Measurements from ENCODE around the gene KCNK1. TPM values are rescaled to one million over a fixed set of nuclear protein-coding genes. Genes with fewer than 3 reads are reported as not detected.

Gene KCNK1
- total and polyA plus RNA-seq, 2 of the 4 experiments (the other 2 are of a cell fraction) = 0.90 to 1.6 TPM

DNA sequence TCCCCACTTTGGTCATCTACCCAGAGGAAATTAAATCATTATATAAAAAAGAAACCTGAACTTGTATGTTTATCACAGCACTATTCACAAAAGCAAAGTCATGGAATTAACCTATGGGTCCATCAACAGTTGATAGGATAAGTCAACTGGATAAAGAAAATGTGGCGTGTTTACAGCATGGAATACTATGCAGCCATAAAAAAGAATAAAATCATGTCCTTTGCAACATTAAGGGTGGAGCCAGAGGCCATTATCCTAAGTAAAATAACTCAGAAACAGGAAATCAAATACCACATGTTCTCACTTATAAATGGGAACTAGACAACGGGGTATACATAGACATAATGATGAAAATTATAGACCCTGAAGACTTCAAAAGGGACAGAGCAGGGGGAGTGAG lies 27.6 kb upstream of the KCNK1 start:
- H3K4me2 ChIP-seq (ENCODE audit: low read depth, low read length) = no peak overlapping the region
- H3K23ac ChIP-seq (ENCODE audit: low read depth, low read length) = no peak overlapping the region
- H3K56ac ChIP-seq (ENCODE audit: extremely low read depth, insufficient read depth, low read length) = no peak overlapping the region
- H2AK9ac ChIP-seq (replicated peaks; ENCODE audit: low read depth, low read length, poor library complexity) = no peak overlapping the region
- no peak overlapping the region for H2BK120ac ChIP-seq (ENCODE audit: low read depth, low read length)
- intact Hi-C loops (cut with micrococcal nuclease) (no loop called here), dilution Hi-C loops (cut with HindIII; ENCODE audit: low sequenced_read_pairs, unreplicated experiment) (no loop called here), in situ Hi-C loops (cut with MboI; ENCODE audit: low sequenced_read_pairs) (no loop called here)
- no peak overlapping the region for H2AK5ac ChIP-seq (ENCODE audit: low read depth, low read length)
- no peak overlapping the region for H2BK5ac ChIP-seq (ENCODE audit: low read depth, low read length, poor library complexity, severe bottlenecking)
- H4K91ac ChIP-seq (ENCODE audit: insufficient read depth, low read depth, low read length) = no peak overlapping the region
- no peak overlapping the region for H2AFZ ChIP-seq (replicated peaks; ENCODE audit: low read length, poor library complexity)
- POLR2A ChIA-PET (ENCODE audit: unreplicated experiment) = no interaction called here
- no peaks in the 10 kb centered on the region for H3K9me1 ChIP-seq (ENCODE audit: insufficient read depth, low read length)
- no peaks in the 10 kb centered on the region for H3K79me1 ChIP-seq (ENCODE audit: low read depth in 1 of 2, low read length in 2 of 2)
- DNase-seq (no peak), ATAC-seq (ENCODE audit: low read depth) (no peak)
- no peaks in the 10 kb centered on the region for H3K36me3 ChIP-seq (ENCODE audit: control insufficient read depth, insufficient read depth, low read length)
- no peak overlapping the region for H4K8ac ChIP-seq (ENCODE audit: low read depth in 2 of 2, low read length in 2 of 2)
- BruUV-seq (replicated peaks) = no TSS peak
- no peaks in the 10 kb centered on the region for H4K20me1 ChIP-seq (ENCODE audit: insufficient read depth, low read length)
- no peak overlapping the region for H4K5ac ChIP-seq (ENCODE audit: low read depth, low read length)
- H3K14ac ChIP-seq (replicated peaks; ENCODE audit: low read depth, low read length) = no peak overlapping the region
- no CpG with 5 or more reads among the region's 2 CpGs for WGBS, 2 experiments (ENCODE audit: extremely low coverage in 2 of 2, insufficient read length in 1 of 2)
- no peaks in the 10 kb centered on the region for H3K4me1 ChIP-seq (ENCODE audit: control insufficient read depth, insufficient read depth, low read length)
- H3K9ac ChIP-seq (ENCODE audit: low read depth, low read length) = no peak overlapping the region
- H3K4me3 ChIP-seq (ENCODE audit: insufficient read depth, low read depth, low read length) = no peak overlapping the region
- no peak for TF ChIP-seq MAFK (IDR thresholded peaks at IDR 0.05; ENCODE audit: low read depth, low read length)
- TF ChIP-seq MAZ (IDR thresholded peaks at IDR 0.05; ENCODE audit: borderline replicate concordance, low read depth, low read length) = no peak
- no peak for TF ChIP-seq CEBPB (IDR thresholded peaks at IDR 0.05; ENCODE audit: low read depth, low read length)
- no peak for TF ChIP-seq POLR2A (IDR thresholded peaks at IDR 0.05; ENCODE audit: low read depth, low read length)
- TF ChIP-seq RAD21 (IDR thresholded peaks at IDR 0.05; ENCODE audit: low read length) = no peak
- TF ChIP-seq FOS (IDR thresholded peaks at IDR 0.05; ENCODE audit: low read depth, low read length) = no peak
- TF ChIP-seq CHD1 (IDR thresholded peaks at IDR 0.05; ENCODE audit: low read depth, low read length) = no peak
- TF ChIP-seq MXI1 (IDR thresholded peaks at IDR 0.05; ENCODE audit: borderline replicate concordance, low read depth, low read length) = no peak
- no peak for TF ChIP-seq RFX5 (IDR thresholded peaks at IDR 0.05; ENCODE audit: low read depth, low read length)
- TF ChIP-seq NFE2L2 (IDR thresholded peaks at IDR 0.05; ENCODE audit: low read depth, low read length) = no peak
- TF ChIP-seq USF2 (IDR thresholded peaks at IDR 0.05; ENCODE audit: low read depth, low read length) = no peak
- no peak for TF ChIP-seq CTCF (conservative IDR thresholded peaks at IDR 0.05; ENCODE audit: low read depth, low read length)
- H3K18ac ChIP-seq (ENCODE audit: low read depth, low read length) = no peak overlapping the region
- H3K27ac ChIP-seq (ENCODE audit: insufficient read depth, low read length) = no peak overlapping the region
- CTCF ChIA-PET = no interaction called here
- no peak overlapping the region for H2BK20ac ChIP-seq (ENCODE audit: low read depth, low read length)
- no peak overlapping the region for H2BK15ac ChIP-seq (ENCODE audit: low read depth, low read length)
- H3K9me3 ChIP-seq (ENCODE audit: control insufficient read depth, insufficient read depth, low read length) = peaks cover 8% of the 10 kb centered on the region; the same call in 1 of the 2 replicates
- H3K27me3 ChIP-seq (ENCODE audit: control insufficient read depth, insufficient read depth, low read length) = no peaks in the 10 kb centered on the region
- no peak overlapping the region for H3K4ac ChIP-seq (ENCODE audit: low read depth, low read length)

Data from IMR-90 (cell line).